Activated CD8-positive, alpha-beta T cell treated with anti-CD3 and anti-CD28 coated beads for 36 hours (primary cell): Measurements from ENCODE around the gene TNPO2. TPM values are rescaled to one million over a fixed set of nuclear protein-coding genes. Genes with fewer than 3 reads are reported as not detected.

Experiments used
- ATAC-seq: fragments of 200-7000 bp; cut with Tn5 transposase; one replicate; pipeline ENCODE4 v1.10.0; 2021; ENCODE audit warnings: mild to moderate bottlenecking, moderate library complexity
- CTCF ChIA-PET: fragments of 350-600 bp; sonication (Branson Sonifier 250); formaldehyde crosslinking; loops from one replicate; lab custom pipeline; 2021; ENCODE audit warnings: antibody characterized with exemption; lab: Charles Lee
- POLR2A ChIA-PET: fragments of 350-600 bp; sonication (Branson Sonifier 250); formaldehyde crosslinking; loops from one replicate; lab custom pipeline; 2021; ENCODE audit warnings: antibody characterized with exemption; lab: Charles Lee
- DNase-seq: peaks from one replicate; pipeline ENCODE4 v3.0.0-alpha.2; 2020
- H3K27ac Mint-ChIP-seq: one replicate; pipeline ENCODE4 v1.8.0; 2021; ENCODE audit warnings: mild to moderate bottlenecking, mixed read lengths
- H3K27me3 Mint-ChIP-seq: one replicate; pipeline ENCODE4 v1.8.0; 2021; ENCODE audit warnings: mixed read lengths
- H3K36me3 Mint-ChIP-seq: one replicate; pipeline ENCODE4 v1.8.0; 2021; ENCODE audit warnings: low read depth, mixed read lengths
- H3K4me1 Mint-ChIP-seq: one replicate; pipeline ENCODE4 v1.8.0; 2021; ENCODE audit warnings: low read depth, mixed read lengths
- H3K4me3 Mint-ChIP-seq: one replicate; pipeline ENCODE4 v1.8.0; 2021; ENCODE audit warnings: mild to moderate bottlenecking, moderate library complexity, mixed read lengths
- H3K9me3 Mint-ChIP-seq: one replicate; pipeline ENCODE4 v1.8.0; 2021; ENCODE audit warnings: mixed read lengths
- CTCF ChIP-seq: fragments of 200-600 bp; IDR thresholded peaks from one replicate; pipeline ENCODE4 v1.8.0; 2022; ENCODE audit warnings: antibody characterized with exemption, mild to moderate bottlenecking
- intact Hi-C: fragments of 100-400 bp; cut with micrococcal nuclease; formaldehyde crosslinking; loops from one replicate; pipeline ENCODE4 v1.10.0; 2022
- total RNA-seq, 2 experiments: library from RNA; stranded (reverse); gene quantifications; one replicate each; pipeline ENCODE4 v1.2.3, GENCODE V29; 2021

The TNPO2 gene
- total RNA-seq, 2 experiments from 2014 or later: 90.7 to 94.5 TPM

GRCh38 chr19:12696366-12697335, 27.1 kb downstream of the TNPO2 start, which contains the start of gene FBXW9:
Gene FBXW9 (minus strand): TSS chr19:12696631. CDS start chr19:12696581, 50 bp downstream.
- H3K4me3 Mint-ChIP-seq: peak within 1 kb of the TSS; percentile 79
- intact Hi-C loops: no loop called here
- H3K4me1 Mint-ChIP-seq: peaks cover 13% of the 10 kb centered on the region
- peaks cover 17% of the 10 kb centered on the region for H3K36me3 Mint-ChIP-seq
- peak; percentile 92 for ATAC-seq
- H3K27ac Mint-ChIP-seq: peak within 1 kb of the TSS; percentile 96
- peak; percentile 99 for DNase-seq
- no peak for TF ChIP-seq CTCF
- ChIA-PET CTCF (interaction anchor here (0.6 to 2.0 kb wide), 6 partner anchors 20 to 68 kb away, joined by 3 to 7 read pairs (median 4); no protein-coding TSS in a partner anchor), POLR2A (interaction anchor here (0.5 to 5.3 kb wide), 23 partner anchors 10 to 168 kb away, joined by 3 to 38 read pairs (median 5); partner anchors contain the start of genes DHPS, GET3, GNG14 and JUNB)
- no peaks in the 10 kb centered on the region for H3K9me3 Mint-ChIP-seq
- H3K27me3 Mint-ChIP-seq: no peaks in the 10 kb centered on the region

- Mint-ChIP-seq H3K27me3 (no peaks in the 10 kb centered on the region), H3K4me1 (peaks cover 13% of the 10 kb centered on the region), H3K27ac (peak overlapping the region; percentile 96), H3K9me3 (no peaks in the 10 kb centered on the region), H3K36me3 (peaks cover 12% of the 10 kb centered on the region), H3K4me3 (peak overlapping the region; percentile 79)
- ChIA-PET CTCF (interaction anchor here (0.6 to 2.0 kb wide), 6 partner anchors 20 to 69 kb away, joined by 3 to 7 read pairs (median 4); no protein-coding TSS in a partner anchor), POLR2A (interaction anchor here (0.5 to 5.3 kb wide), 20 partner anchors 11 to 152 kb away, joined by 3 to 38 read pairs (median 6); partner anchors contain the start of genes DHPS, GET3, GNG14 and JUNB)
- intact Hi-C loops: no loop called here
- peak; percentile 25 for DNase-seq
- peak; percentile 25 for ATAC-seq
- no peak for TF ChIP-seq CTCF
These were observed 27.8 kb downstream of the TNPO2 start for GRCh38 chr19:12695997-12696365.

- POLR2A ChIA-PET: interaction anchor here (0.7 to 5.3 kb wide), 9 partner anchors 10 to 107 kb away, joined by 3 to 38 read pairs (median 6); partner anchors contain the start of genes DHPS, GNG14, MAN2B1 and WDR83
- peaks cover 13% of the 10 kb centered on the region for H3K4me1 Mint-ChIP-seq
- DNase-seq (no peak), ATAC-seq (no peak)
- H3K27ac Mint-ChIP-seq: no peak overlapping the region
- CTCF ChIA-PET: interaction anchor here (1.0 to 1.6 kb wide), 3 partner anchors 19 to 55 kb away, joined by 3 to 5 read pairs (median 4); no protein-coding TSS in a partner anchor
- intact Hi-C loops: no loop called here
- H3K4me3 Mint-ChIP-seq: peak overlapping the region; percentile 79
- no peaks in the 10 kb centered on the region for H3K9me3 Mint-ChIP-seq
- H3K27me3 Mint-ChIP-seq: no peaks in the 10 kb centered on the region
- peaks cover 8% of the 10 kb centered on the region for H3K36me3 Mint-ChIP-seq
- TF ChIP-seq CTCF: no peak
These were observed 28.2 kb downstream of the TNPO2 start for GRCh38 chr19:12695514-12695913.

GRCh38 chr19:12695096-12695495, 28.6 kb downstream of the TNPO2 start:
- DNase-seq: no peak
- POLR2A ChIA-PET: interaction anchor here (0.7 to 5.3 kb wide), 6 partner anchors 10 to 108 kb away, joined by 3 to 38 read pairs (median 10); partner anchors contain the start of genes DHPS, GNG14, MAN2B1 and WDR83
- Mint-ChIP-seq H3K27ac (no peak overlapping the region), H3K4me3 (peak overlapping the region; percentile 79), H3K27me3 (no peaks in the 10 kb centered on the region), H3K4me1 (peaks cover 13% of the 10 kb centered on the region), H3K9me3 (no peaks in the 10 kb centered on the region), H3K36me3 (peaks cover 9% of the 10 kb centered on the region)
- CTCF ChIA-PET: interaction anchor here (1.0 to 1.6 kb wide), 2 partner anchors 19 to 55 kb away, joined by 3 to 5 read pairs; no protein-coding TSS in a partner anchor
- ATAC-seq: peak; percentile 38
- TF ChIP-seq CTCF: no peak
- intact Hi-C loops: no loop called here
